Measurements from ENCODE around the gene AKT1S1. TPM values are rescaled to one million over a fixed set of nuclear protein-coding genes. Genes with fewer than 3 reads are reported as not detected.

The AKT1S1 gene
- total RNA-seq, 1 donor from 2014 or later: 48.8 TPM

GRCh38 chr19:49847731-49848696 lies 29.1 kb downstream of the AKT1S1 start:
- TF ChIP-seq, protein P1, sequence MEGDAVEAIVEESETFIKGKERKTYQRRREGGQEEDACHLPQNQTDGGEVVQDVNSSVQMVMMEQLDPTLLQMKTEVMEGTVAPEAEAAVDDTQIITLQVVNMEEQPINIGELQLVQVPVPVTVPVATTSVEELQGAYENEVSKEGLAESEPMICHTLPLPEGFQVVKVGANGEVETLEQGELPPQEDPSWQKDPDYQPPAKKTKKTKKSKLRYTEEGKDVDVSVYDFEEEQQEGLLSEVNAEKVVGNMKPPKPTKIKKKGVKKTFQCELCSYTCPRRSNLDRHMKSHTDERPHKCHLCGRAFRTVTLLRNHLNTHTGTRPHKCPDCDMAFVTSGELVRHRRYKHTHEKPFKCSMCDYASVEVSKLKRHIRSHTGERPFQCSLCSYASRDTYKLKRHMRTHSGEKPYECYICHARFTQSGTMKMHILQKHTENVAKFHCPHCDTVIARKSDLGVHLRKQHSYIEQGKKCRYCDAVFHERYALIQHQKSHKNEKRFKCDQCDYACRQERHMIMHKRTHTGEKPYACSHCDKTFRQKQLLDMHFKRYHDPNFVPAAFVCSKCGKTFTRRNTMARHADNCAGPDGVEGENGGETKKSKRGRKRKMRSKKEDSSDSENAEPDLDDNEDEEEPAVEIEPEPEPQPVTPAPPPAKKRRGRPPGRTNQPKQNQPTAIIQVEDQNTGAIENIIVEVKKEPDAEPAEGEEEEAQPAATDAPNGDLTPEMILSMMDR (IDR thresholded peaks at IDR 0.05; ENCODE audit: unreplicated experiment): no peak
- H3K4me1 Mint-ChIP-seq (ENCODE audit: low read depth): peaks cover 23% of the 10 kb centered on the region
- H3K27me3 Mint-ChIP-seq: no peaks in the 10 kb centered on the region
- peaks cover 6% of the 10 kb centered on the region for H3K9me3 Mint-ChIP-seq (ENCODE audit: low read depth)
- peak overlapping the region; percentile 20 for H3K27ac Mint-ChIP-seq
- peaks cover 19% of the 10 kb centered on the region for H3K36me3 Mint-ChIP-seq (ENCODE audit: insufficient read depth)
- no peak for DNase-seq (ENCODE audit: low spot score, unreplicated experiment)
- H3K4me3 Mint-ChIP-seq (ENCODE audit: low read depth): no peak overlapping the region

- Mint-ChIP-seq H3K27ac (peak overlapping the region; percentile 79), H3K4me1 (ENCODE audit: low read depth) (peaks cover 13% of the 10 kb centered on the region), H3K36me3 (ENCODE audit: insufficient read depth) (peaks cover 17% of the 10 kb centered on the region), H3K27me3 (no peaks in the 10 kb centered on the region), H3K9me3 (ENCODE audit: low read depth) (peaks cover 6% of the 10 kb centered on the region), H3K4me3 (ENCODE audit: low read depth) (no peak overlapping the region)
- no peak for DNase-seq (ENCODE audit: low spot score, unreplicated experiment)
- TF ChIP-seq, protein P1 (IDR thresholded peaks at IDR 0.05; ENCODE audit: unreplicated experiment): no peak
Measured at GRCh38 chr19:49846408-49846807, 30.7 kb downstream of the AKT1S1 start.

DNA sequence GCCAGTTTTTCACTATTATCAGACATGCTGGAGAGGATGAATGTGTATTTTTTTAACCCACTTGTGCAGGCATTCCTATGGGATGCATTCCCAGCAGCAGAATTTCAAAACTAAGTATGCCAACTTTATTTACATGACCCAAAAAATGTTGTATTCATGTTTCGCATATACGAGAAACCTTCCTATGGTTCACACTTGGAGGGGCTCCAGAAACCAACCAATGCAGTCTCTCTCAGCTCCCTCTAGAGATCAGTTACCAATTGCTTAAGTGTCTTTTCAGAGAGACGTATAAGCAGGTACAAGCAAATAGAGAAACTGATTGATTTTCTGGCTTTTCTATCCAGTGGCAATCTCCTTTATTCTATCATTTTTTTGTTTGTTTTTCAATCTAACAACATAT lies 31.7 kb downstream of the AKT1S1 start:
- Mint-ChIP-seq H3K9me3 (ENCODE audit: low read depth) (peaks cover 6% of the 10 kb centered on the region), H3K36me3 (ENCODE audit: insufficient read depth) (peaks cover 20% of the 10 kb centered on the region), H3K27ac (no peak overlapping the region), H3K4me1 (ENCODE audit: low read depth) (peaks cover 13% of the 10 kb centered on the region), H3K4me3 (ENCODE audit: low read depth) (no peak overlapping the region), H3K27me3 (no peaks in the 10 kb centered on the region)
- DNase-seq (ENCODE audit: low spot score, unreplicated experiment): no peak
- TF ChIP-seq, protein P1 (IDR thresholded peaks at IDR 0.05; ENCODE audit: unreplicated experiment): no peak

- TF ChIP-seq, protein P1 (IDR thresholded peaks at IDR 0.05; ENCODE audit: unreplicated experiment): no peak
- H3K36me3 Mint-ChIP-seq (ENCODE audit: insufficient read depth): peaks cover 23% of the 10 kb centered on the region
Measured at GRCh38 chr19:49844138-49845095, 32.7 kb downstream of the AKT1S1 start.

DNA sequence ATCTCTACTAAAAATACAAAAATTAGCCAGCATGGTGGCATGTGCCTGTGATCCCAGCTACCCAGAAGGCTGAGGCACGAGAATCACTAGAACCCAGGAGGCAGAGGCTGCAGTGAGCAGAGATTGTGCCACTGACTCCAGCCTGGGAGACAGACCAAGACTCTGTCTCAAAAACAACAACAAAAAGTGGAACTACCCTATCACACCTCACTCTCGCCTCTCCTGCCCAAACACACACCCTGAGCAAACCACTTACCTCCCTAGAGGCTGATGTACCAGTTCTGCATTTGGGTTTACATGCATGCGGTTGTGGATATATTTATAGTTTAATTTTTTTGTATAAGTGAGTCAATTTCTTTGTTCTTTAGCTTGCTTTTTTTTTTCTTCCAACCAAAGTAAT lies 33.9 kb downstream of the AKT1S1 start:
- peaks cover 8% of the 10 kb centered on the region for H3K4me1 Mint-ChIP-seq (ENCODE audit: low read depth)
- no peaks in the 10 kb centered on the region for H3K27me3 Mint-ChIP-seq
- DNase-seq (ENCODE audit: low spot score, unreplicated experiment): no peak
- TF ChIP-seq, protein P1 (IDR thresholded peaks at IDR 0.05; ENCODE audit: unreplicated experiment): no peak
- H3K36me3 Mint-ChIP-seq (ENCODE audit: insufficient read depth): peaks cover 29% of the 10 kb centered on the region
- H3K4me3 Mint-ChIP-seq (ENCODE audit: low read depth): no peak overlapping the region
- H3K27ac Mint-ChIP-seq: no peak overlapping the region
- no peaks in the 10 kb centered on the region for H3K9me3 Mint-ChIP-seq (ENCODE audit: low read depth)

More at GRCh38 chr19:49844138-49845095, 32.7 kb downstream of the AKT1S1 start:
- Mint-ChIP-seq H3K4me3 (ENCODE audit: low read depth) (no peak overlapping the region), H3K9me3 (ENCODE audit: low read depth) (peaks cover 3% of the 10 kb centered on the region), H3K27me3 (no peaks in the 10 kb centered on the region), H3K27ac (no peak overlapping the region), H3K4me1 (ENCODE audit: low read depth) (peaks cover 8% of the 10 kb centered on the region)
- DNase-seq (ENCODE audit: low spot score, unreplicated experiment): no peak

Data from progenitor cell of endocrine pancreas (in vitro differentiated cells).